COLO668 (cell line): ENCODE data around the gene RANBP3.

ENCODE experiments used
- DNase-seq: peaks from one replicate; lab custom pipeline; 2025; ENCODE audit not compliant: unreplicated experiment; lab: John Stamatoyannopoulos, UW

Gene RANBP3

DNA sequence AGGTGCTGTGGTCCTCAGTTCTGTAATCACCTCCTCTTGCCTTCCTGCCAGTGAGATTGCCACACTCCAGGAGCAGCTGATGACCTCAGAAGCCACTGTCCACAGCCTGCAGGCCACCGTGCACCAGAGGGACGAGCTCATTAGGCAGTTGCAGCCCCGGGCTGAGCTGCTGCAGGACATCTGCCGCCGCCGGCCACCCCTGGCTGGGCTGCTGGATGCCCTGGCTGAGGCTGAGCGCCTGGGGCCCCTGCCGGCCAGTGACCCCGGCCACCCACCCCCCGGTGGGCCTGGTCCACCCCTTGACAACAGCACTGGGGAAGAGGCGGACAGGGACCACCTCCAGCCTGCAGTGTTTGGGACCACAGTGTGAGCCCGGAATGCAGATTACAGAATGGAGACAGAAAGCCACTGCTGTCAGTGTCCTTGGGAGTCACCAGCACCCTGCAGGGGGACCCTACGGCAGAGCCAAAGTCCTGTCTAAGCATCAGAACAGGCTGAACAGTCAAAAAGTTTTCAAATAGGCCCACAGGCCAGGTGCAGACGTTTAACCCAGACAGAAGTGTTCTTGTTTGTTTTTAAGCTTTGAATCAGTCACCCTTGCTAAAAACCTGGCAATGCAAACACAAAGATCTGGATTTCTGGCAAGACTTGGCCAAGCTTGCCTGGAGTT, 69.0 kb downstream of the RANBP3 start:
- DNase-seq: no peak

- DNase-seq: no peak
Observed at GRCh38 chr19:5907241-5907640, 70.7 kb downstream of the RANBP3 start.

GRCh38 chr19:5905114-5905778, 72.7 kb downstream of the RANBP3 start:
- DNase-seq: no peak

DNA sequence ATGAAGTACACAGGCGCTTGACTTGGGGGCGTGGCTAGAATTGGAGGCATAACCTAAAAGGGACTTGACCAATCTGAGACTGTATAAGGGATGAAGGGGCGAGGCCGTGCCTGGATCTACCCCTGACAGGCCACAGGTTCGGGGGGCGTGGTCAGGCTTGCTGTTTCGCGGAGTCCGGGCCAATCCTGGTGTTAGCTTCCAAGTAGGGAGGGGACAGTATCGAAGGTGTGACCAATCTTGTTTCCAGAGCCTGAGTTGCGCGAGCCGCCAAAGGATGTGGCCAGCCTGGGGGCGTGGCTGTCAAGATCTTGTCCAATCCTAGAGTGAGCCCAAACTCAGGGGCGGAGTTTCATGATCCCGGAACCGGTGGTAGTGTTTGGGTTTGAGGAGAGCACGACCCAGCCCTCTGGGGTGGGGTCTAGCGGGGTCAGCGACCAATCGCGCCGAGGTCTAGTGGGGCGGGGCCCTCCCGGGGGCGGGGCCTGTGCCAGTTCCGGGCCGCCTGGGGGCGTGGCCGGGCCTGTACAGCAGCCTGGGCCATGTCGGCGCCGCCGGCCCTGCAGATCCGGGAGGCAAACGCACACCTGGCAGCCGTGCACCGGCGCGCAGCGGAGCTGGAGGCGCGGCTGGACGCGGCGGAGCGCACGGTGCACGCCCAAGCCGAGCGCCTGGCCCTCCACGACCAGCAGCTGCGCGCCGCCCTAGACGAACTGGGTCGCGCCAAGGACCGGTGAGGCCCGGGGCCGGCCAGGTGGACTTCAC, 73.4 kb downstream of the RANBP3 start, which contains the start of gene VMAC:
TSS of gene VMAC (plus strand) at position 521 of the 762 bp plus-strand sequence. CDS start at position 540, 19 bp downstream.
- DNase-seq: peak; percentile 100

DNA sequence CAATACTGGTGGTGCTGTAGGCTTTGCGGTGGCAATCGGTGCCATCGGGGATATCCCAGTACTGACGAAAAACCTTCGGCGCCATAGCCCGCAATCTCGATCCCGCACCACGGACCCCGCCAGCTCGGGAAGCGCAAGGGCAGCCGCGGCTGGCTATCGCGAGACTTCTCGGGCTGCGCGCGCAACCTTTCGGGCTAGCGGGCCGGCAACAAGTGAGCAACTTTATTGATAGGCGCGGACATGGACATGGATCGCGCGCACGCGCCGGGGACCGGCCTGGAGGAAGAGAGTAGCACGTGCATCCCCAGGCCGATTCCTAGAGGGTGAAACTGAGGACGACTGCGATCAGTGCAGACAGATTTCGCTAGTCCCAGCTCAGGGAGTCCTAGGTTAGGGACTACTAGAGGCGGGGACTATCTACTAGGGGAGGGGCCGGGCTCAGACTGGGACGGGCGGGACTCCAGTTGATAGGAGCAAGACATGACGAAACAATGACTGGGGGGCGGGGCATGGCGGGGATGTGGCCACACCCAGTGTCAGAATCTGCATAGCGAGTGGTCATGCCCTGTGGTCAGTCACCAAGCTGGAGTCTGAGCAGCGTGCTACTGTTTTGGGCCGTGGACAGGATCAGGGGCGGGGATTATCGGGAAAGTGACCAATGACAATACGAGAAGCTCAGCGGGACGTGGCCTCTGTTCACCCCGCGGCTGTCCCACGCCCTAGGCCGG, 74.2 kb downstream of the RANBP3 start, which contains the start of gene NDUFA11:
TSS of gene NDUFA11 (minus strand) at position 167 of the 728 bp plus-strand sequence. CDS start at position 85, 82 bp downstream.
- peak; percentile 96 for DNase-seq

- DNase-seq: no peak
Observed at GRCh38 chr19:5903056-5903623, 74.8 kb downstream of the RANBP3 start.

DNA sequence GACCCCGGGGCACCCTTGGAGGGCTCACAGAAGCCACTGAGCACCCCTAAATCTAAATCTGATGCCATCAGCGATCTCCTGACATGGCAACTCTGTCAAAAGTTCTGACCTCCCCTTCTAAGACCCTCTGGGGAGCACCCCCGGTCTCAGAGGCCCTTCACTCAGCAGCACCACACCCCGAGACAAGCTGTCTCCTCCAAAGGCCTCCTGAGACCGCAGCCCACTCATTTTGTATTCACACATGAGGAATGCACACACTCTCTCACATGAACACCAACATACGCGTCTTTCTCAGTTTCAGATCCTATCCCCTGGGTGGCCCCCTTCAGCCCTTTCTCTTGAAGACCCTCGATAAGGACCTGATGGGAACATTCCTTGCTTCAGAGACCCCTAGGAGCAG, 77.0 kb downstream of the RANBP3 start:
- no peak for DNase-seq

- DNase-seq: no peak
Observed at GRCh38 chr19:5899728-5900526, 78.0 kb downstream of the RANBP3 start.

- no peak for DNase-seq
Observed at GRCh38 chr19:5897189-5897969, 80.6 kb downstream of the RANBP3 start.

DNA sequence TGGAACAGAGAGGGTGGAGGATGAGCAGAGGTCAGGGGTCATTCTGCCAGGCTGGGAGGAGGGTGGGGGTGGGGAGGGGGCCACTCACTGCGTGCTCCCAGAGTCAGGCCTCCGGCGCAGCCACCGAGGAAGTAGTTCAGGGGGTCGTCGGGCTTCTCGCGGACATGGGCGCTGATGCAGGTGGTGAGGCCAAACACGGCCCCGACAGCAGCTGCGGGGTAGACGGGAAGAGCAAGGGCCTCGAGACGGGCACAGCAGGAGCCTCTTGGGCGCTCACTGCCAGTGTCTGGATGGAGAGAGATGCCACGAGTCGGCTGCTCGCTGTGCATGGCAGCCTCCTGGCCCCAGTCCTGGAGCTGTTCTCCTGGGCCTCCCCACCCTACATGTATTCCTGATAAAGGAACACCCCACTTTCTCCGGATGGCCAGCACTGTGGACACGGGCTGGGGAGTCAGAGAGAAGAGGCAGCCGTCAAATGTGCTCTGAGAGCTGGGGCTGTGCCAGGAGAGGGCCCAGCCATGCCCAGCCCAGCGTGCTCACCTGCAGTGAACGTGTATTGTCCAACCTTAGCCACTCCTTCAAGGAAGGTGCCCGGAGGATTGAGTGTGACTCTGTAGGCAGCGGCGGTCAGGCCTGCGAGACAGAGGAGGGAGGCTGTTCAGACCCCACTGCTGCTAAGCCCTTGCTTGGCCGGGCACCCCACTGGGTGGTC, 81.4 kb downstream of the RANBP3 start:
- no peak for DNase-seq

GRCh38 chr19:5895890-5896289, 82.0 kb downstream of the RANBP3 start:
- no peak for DNase-seq

GRCh38 chr19:5895409-5895808, 82.5 kb downstream of the RANBP3 start:
- DNase-seq: no peak

- no peak for DNase-seq
Observed at GRCh38 chr19:5894704-5895349, 83.1 kb downstream of the RANBP3 start.

DNA sequence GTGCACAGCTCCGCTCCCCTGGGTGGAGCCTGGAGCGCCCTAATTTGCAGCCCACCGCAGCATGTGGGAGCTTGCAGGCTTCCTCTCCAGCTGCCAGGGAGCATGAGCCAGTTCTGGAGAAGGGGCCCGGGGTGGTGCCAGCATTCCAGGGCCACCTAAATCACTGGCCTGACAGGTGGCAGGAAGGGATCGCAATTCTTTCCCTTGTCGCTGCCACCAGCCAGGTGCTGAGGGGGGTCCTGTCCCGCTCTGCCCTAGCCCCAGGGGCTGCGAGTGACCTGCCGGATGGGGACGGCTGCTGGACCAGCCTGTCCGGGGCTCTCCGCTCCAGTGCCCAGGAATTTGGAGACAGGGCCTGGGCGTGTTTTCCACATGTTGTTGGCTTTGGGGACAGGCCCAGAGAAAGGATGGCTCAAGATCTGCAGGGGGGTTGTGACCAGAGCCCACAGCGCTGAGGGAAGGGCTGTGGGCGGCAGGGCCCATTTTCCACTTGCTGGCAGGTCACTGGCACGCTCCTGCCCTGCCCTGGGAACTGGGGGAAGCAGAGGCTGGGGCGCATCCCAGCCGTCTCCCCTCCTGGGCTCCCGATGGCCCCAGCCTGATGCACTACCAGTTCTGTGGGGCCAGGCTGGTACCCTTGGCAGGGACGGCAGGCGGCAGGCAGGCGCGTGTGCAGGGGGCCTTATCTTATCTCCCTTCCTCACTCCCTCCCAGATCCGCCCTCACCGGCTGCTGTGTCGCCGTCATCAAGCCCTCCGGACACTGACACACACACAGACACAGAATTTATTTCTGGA, 83.8 kb downstream of the RANBP3 start:
- DNase-seq: no peak

DNA sequence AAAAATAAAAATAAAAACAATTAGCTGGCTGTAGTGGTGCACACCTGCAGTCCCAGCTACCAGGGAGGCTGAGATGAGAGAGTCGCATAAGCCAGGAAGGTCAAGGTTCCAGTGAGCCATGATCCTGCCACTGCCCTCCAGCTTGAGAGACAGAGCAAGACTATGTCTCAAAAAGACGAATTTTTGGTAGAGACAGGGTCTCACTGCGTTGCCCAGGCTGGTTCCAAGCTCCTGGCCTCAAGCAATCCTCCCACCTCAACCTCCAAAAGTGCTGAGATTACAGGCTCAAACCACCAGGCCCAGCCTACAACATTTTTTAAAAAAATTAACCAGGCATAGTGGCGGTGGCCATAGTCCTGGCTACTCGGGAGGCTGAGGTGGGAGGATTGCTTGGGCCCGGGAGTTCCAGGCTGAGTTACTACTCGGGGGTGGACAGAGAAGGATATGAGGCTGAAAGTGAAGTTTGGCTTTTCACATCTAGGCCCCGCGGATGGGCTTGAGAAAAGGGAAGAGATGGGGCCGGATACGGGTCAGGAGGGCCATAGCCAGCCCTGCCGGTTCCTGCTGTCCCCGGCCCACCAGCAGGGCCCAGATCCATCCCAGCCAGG, 84.5 kb downstream of the RANBP3 start:
- DNase-seq: no peak

GRCh38 chr19:5892772-5893275, 85.1 kb downstream of the RANBP3 start:
- no peak for DNase-seq
